Measurements from ENCODE around the gene SOHLH1. TPM values are rescaled to one million over a fixed set of nuclear protein-coding genes. Genes with fewer than 3 reads are reported as not detected.

The SOHLH1 gene
- total RNA-seq, 1 experiment from 2014 or later: not detected

DNA sequence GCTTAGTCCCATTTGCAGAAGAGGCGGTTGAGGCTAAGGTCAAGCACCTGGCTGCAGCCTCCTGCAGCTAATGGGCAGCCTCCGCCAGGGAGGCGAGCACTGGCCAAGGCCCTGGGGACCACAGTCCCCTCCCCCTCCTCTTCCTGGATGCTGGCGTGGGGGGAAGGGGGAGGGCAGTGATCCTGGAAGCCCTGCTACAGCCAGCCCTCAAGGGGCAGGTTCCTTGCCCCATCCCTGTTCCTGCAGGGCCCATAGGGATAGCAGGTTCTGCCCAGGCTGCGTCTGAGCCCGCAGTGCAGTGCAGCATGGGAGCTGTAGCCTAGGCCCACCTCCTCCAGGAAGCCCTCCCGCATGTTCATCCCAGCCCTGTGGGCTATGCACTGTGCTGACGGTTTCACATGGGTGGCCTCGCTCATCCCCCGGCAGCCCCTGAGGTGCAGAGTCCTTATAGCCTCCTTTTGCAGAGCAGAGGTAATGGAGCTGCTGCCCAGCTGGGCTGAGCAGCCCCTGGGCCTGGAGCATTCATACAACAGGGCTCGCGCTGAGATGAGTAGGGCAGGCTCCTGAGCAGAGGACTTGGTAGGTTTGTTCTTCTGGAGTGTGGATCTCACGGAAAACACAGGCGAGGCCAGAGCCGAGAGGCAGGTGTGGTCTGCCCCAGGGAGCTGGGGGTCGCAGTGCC lies 38.7 kb upstream of the SOHLH1 start:
- H3F3A ChIP-seq (ENCODE audit: insufficient read depth, low read depth): no peaks in the 10 kb centered on the region
- H3K27me3 ChIP-seq (ENCODE audit: insufficient read depth, low read depth): peaks cover 90% of the 10 kb centered on the region
- H3K4me1 ChIP-seq (replicated peaks; ENCODE audit: insufficient read depth): no peaks in the 10 kb centered on the region
- no peaks in the 10 kb centered on the region for H3K79me2 ChIP-seq (ENCODE audit: low read depth)
- no peak overlapping the region for H3K27ac ChIP-seq
- no peaks in the 10 kb centered on the region for H3K36me3 ChIP-seq (ENCODE audit: low read depth)
- H2AFZ ChIP-seq: no peak overlapping the region
- no peak overlapping the region for H3K4me3 ChIP-seq
- H3K4me2 ChIP-seq: no peak overlapping the region
- intact Hi-C loops (cut with micrococcal nuclease; ENCODE audit: unreplicated experiment): no loop called here
- TF ChIP-seq, protein P1, sequence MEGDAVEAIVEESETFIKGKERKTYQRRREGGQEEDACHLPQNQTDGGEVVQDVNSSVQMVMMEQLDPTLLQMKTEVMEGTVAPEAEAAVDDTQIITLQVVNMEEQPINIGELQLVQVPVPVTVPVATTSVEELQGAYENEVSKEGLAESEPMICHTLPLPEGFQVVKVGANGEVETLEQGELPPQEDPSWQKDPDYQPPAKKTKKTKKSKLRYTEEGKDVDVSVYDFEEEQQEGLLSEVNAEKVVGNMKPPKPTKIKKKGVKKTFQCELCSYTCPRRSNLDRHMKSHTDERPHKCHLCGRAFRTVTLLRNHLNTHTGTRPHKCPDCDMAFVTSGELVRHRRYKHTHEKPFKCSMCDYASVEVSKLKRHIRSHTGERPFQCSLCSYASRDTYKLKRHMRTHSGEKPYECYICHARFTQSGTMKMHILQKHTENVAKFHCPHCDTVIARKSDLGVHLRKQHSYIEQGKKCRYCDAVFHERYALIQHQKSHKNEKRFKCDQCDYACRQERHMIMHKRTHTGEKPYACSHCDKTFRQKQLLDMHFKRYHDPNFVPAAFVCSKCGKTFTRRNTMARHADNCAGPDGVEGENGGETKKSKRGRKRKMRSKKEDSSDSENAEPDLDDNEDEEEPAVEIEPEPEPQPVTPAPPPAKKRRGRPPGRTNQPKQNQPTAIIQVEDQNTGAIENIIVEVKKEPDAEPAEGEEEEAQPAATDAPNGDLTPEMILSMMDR (conservative IDR thresholded peaks at IDR 0.05): no peak
- TF ChIP-seq EZH2 (IDR thresholded peaks at IDR 0.05; ENCODE audit: low read depth): no peak
- no peaks in the 10 kb centered on the region for H3K9me3 ChIP-seq (ENCODE audit: insufficient read depth, low read depth)
- H4K20me1 ChIP-seq (ENCODE audit: insufficient read depth): 0 out of 2 replicates have a peak, but pooled peaks cover 3% of the 10 kb centered on the region
- DNase-seq: no peak
- ChIA-PET POLR2A (ENCODE audit: unreplicated experiment) (no interaction called here), CTCF (no interaction called here)
- BruUV-seq (replicated peaks): no TSS peak
- H3K9me2 ChIP-seq (ENCODE audit: insufficient read depth): no peaks in the 10 kb centered on the region

DNA sequence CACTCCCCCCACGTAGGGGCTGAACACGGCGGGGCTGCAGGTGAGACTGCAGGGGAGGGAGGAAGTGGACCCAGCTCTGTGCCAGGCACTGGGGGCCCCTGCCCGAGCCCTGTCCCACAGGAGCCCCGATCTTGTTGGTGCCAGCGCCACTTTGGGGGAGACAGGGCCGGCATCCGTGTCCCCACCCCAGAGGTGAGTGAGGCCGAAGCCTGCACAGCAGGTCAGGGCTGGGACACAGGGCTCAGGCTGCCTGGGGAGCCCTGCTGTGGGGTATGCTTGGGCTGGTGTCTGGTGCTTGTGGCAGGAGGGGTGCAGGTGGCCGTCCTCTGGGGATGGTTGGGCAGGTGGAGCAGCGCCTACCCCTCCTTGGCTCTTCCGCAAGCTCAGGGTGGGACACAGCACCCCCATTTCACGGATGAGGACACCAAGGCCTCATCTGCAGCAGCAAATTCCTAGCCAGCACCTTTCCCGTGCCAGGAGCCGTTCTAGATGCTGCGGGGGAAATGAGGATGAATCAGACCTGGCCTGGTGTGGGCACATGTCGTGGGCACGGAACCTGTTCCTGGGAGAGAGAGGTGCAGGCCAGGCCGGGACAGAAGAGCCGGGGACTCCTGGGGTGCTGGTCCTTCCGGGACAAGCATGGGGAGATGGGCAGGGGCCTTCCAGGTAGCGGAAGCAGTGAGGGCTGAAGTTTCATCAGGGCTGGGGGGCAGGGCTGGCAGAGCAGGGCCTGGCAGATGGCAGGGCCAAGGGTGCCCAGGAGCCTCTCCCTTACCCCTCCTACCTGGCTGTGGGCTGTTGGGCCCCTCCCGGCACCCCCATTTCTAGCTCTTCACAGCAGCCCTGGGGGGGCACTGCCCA lies 37.9 kb upstream of the SOHLH1 start:
- no peaks in the 10 kb centered on the region for H3K4me1 ChIP-seq (replicated peaks; ENCODE audit: insufficient read depth)
- no peaks in the 10 kb centered on the region for H3F3A ChIP-seq (ENCODE audit: insufficient read depth, low read depth)
- peaks cover 88% of the 10 kb centered on the region for H3K27me3 ChIP-seq (ENCODE audit: insufficient read depth, low read depth)
- ChIA-PET CTCF (no interaction called here), POLR2A (ENCODE audit: unreplicated experiment) (no interaction called here)
- H3K79me2 ChIP-seq (ENCODE audit: low read depth): no peaks in the 10 kb centered on the region
- H3K4me2 ChIP-seq: no peak overlapping the region
- no peak overlapping the region for H3K4me3 ChIP-seq
- H4K20me1 ChIP-seq (ENCODE audit: insufficient read depth): 0 out of 2 replicates have a peak, but pooled peaks cover 3% of the 10 kb centered on the region
- intact Hi-C loops (cut with micrococcal nuclease; ENCODE audit: unreplicated experiment): no loop called here
- no peaks in the 10 kb centered on the region for H3K36me3 ChIP-seq (ENCODE audit: low read depth)
- TF ChIP-seq, protein P1 (conservative IDR thresholded peaks at IDR 0.05): no peak
- TF ChIP-seq EZH2 (IDR thresholded peaks at IDR 0.05; ENCODE audit: low read depth): no peak
- H3K9me3 ChIP-seq (ENCODE audit: insufficient read depth, low read depth): no peaks in the 10 kb centered on the region
- BruUV-seq (replicated peaks): no TSS peak
- no peak overlapping the region for H2AFZ ChIP-seq
- H3K9me2 ChIP-seq (ENCODE audit: insufficient read depth): no peaks in the 10 kb centered on the region
- H3K27ac ChIP-seq: no peak overlapping the region
- DNase-seq: no peak

DNA sequence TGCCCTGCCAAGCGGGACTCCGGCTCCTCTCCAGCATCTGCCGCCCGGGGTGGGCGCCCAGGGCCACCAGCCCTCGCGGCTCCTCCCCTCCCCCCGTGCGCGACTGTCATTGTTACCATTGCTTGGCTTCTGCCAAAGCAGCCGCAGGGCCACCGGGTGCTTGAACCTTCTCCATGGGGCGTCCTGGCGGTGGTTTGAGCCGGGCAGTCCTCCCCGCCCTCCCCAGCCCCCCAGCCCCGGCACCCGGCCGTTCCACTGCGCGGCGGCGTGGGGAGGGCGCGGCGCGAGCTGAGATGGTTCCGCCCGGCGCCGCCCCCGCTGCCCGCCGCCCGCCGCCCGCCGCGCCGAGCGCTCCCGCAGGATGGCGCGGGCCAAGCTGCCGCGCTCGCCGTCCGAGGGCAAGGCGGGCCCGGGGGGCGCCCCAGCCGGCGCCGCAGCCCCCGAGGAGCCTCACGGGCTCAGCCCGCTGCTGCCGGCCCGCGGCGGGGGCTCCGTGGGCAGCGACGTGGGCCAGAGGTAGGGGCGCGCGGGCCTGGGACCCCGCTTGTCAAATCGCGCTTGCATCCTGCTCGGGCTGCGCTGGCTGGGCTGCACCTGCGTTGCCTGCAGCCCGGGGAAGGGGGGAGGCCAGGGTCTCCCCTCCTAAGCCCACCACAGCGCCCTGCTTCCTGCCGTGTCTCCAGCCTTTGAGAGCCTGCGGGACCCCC lies 37.1 kb upstream of the SOHLH1 start:
- H4K20me1 ChIP-seq (ENCODE audit: insufficient read depth): 0 out of 2 replicates have a peak, but pooled peaks cover 3% of the 10 kb centered on the region
- no peaks in the 10 kb centered on the region for H3K79me2 ChIP-seq (ENCODE audit: low read depth)
- TF ChIP-seq, protein P1 (conservative IDR thresholded peaks at IDR 0.05): no peak
- TF ChIP-seq EZH2 (IDR thresholded peaks at IDR 0.05; ENCODE audit: low read depth): no peak
- POLR2A ChIA-PET (ENCODE audit: unreplicated experiment): no interaction called here
- H2AFZ ChIP-seq: no peak overlapping the region
- H3K9me2 ChIP-seq (ENCODE audit: insufficient read depth): no peaks in the 10 kb centered on the region
- H3K27ac ChIP-seq: no peak overlapping the region
- H3K27me3 ChIP-seq (ENCODE audit: insufficient read depth, low read depth): peaks cover 85% of the 10 kb centered on the region
- no peak overlapping the region for H3K4me2 ChIP-seq
- H3K4me3 ChIP-seq: no peak overlapping the region
- no peaks in the 10 kb centered on the region for H3K4me1 ChIP-seq (replicated peaks; ENCODE audit: insufficient read depth)
- no peak for DNase-seq
- no peaks in the 10 kb centered on the region for H3K9me3 ChIP-seq (ENCODE audit: insufficient read depth, low read depth)
- intact Hi-C loops (cut with micrococcal nuclease; ENCODE audit: unreplicated experiment): no loop called here
- no TSS peak for BruUV-seq (replicated peaks)
- H3K36me3 ChIP-seq (ENCODE audit: low read depth): no peaks in the 10 kb centered on the region
- H3F3A ChIP-seq (ENCODE audit: insufficient read depth, low read depth): no peaks in the 10 kb centered on the region
- CTCF ChIA-PET: no interaction called here
